ENCODE measurements around the gene NOX5. TPM values are rescaled to one million over a fixed set of nuclear protein-coding genes. Genes with fewer than 3 reads are reported as not detected.

Gene NOX5
- total RNA-seq, 2 donors from 2014 or later, result 0.54 to 0.92 TPM

- H3K9me3 ChIP-seq, result no peaks in the 10 kb centered on the region
- no peaks in the 10 kb centered on the region for H3K4me1 ChIP-seq (ENCODE audit: control insufficient read depth in 1 of 2, low read depth in 2 of 2)
- H3K4me3 ChIP-seq, result no peak overlapping the region
- no peak for DNase-seq (ENCODE audit: low spot score)
- ATAC-seq (ENCODE audit: insufficient number of reproducible peaks, low FRiP score, low read depth), result no peak
- no peak for TF ChIP-seq CTCF (IDR thresholded peaks at IDR 0.05)
- no peak overlapping the region for H3K27ac ChIP-seq
- no peaks in the 10 kb centered on the region for H3K36me3 ChIP-seq
- H3K27me3 ChIP-seq (replicated peaks; ENCODE audit: insufficient read depth), result no peaks in the 10 kb centered on the region
Measured at GRCh38 chr15:69104050-69104750, 89.7 kb downstream of the NOX5 start.

- Histone ChIP-seq H3K27ac (no peak overlapping the region), H3K9me3 (no peaks in the 10 kb centered on the region), H3K4me1 (ENCODE audit: control insufficient read depth in 1 of 2, low read depth in 2 of 2) (no peaks in the 10 kb centered on the region), H3K36me3 (no peaks in the 10 kb centered on the region), H3K4me3 (no peak overlapping the region), H3K27me3 (replicated peaks; ENCODE audit: insufficient read depth) (no peaks in the 10 kb centered on the region)
- DNase-seq (ENCODE audit: low spot score), result no peak
- no peak for ATAC-seq (ENCODE audit: insufficient number of reproducible peaks, low FRiP score, low read depth)
- TF ChIP-seq CTCF (IDR thresholded peaks at IDR 0.05), result no peak
Measured at GRCh38 chr15:69105451-69105985, 91.0 kb downstream of the NOX5 start.

GRCh38 chr15:69107025-69107620 is 92.6 kb downstream of the NOX5 start:
- DNase-seq (ENCODE audit: low spot score) (no peak), ATAC-seq (ENCODE audit: insufficient number of reproducible peaks, low FRiP score, low read depth) (no peak)
- H3K27ac ChIP-seq, result no peak overlapping the region
- no peaks in the 10 kb centered on the region for H3K9me3 ChIP-seq
- no peaks in the 10 kb centered on the region for H3K27me3 ChIP-seq (replicated peaks; ENCODE audit: insufficient read depth)
- TF ChIP-seq CTCF (IDR thresholded peaks at IDR 0.05), result no peak
- no peak overlapping the region for H3K4me3 ChIP-seq
- H3K36me3 ChIP-seq, result no peaks in the 10 kb centered on the region
- H3K4me1 ChIP-seq (ENCODE audit: control insufficient read depth in 1 of 2, low read depth in 2 of 2), result no peaks in the 10 kb centered on the region

Other genes starting within 250 kb of the NOX5 start
- 10 to 100 TPM; 46.0 to 54.2 TPM for gene ANP32A, start 193.8 kb upstream of the NOX5 start, total RNA-seq
- gene SPESP1, start 84.2 kb upstream of the NOX5 start, total RNA-seq, result 1 to 10 TPM; 2.7 to 3.3 TPM
- 10 to 100 TPM in 1 of 2 donors, 1 to 10 TPM in 1; 8.5 to 11.8 TPM for gene GLCE, start 145.9 kb downstream of the NOX5 start, total RNA-seq